HG02571 (cell line): Measurements from ENCODE around the gene KIF26A.

Experiments
- ATAC-seq: cut with Tn5 transposase; IDR thresholded peaks from one replicate; pipeline ENCODE4 v1.9.1; 2021; ENCODE audit warnings: mild to moderate bottlenecking, moderate library complexity; ENCODE audit not compliant: unreplicated experiment

KIF26A gene

GRCh38 chr14:104175041-104175440 is 36.7 kb downstream of the KIF26A start:
- no peak for ATAC-seq

DNA sequence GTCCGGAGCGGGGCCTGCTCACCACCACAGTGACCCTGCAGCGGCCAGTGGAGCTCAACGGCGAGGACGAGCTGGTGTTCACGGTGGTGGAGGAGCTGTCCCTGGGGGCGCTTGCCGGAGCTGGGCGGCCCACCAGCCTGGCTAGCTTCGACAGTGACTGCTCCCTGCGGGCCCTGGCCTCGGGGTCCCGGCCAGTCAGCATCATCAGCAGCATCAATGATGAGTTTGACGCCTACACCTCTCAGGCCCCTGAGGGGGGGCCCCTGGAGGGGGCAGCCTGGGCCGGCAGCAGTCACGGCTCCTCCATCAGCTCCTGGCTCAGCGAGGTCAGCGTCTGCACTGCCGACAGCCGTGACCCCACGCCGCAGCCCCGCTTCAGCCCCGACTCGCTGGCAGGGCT is 37.4 kb downstream of the KIF26A start:
- no peak for ATAC-seq

- no peak for ATAC-seq
These were observed 38.2 kb downstream of the KIF26A start for GRCh38 chr14:104176611-104177010.

DNA sequence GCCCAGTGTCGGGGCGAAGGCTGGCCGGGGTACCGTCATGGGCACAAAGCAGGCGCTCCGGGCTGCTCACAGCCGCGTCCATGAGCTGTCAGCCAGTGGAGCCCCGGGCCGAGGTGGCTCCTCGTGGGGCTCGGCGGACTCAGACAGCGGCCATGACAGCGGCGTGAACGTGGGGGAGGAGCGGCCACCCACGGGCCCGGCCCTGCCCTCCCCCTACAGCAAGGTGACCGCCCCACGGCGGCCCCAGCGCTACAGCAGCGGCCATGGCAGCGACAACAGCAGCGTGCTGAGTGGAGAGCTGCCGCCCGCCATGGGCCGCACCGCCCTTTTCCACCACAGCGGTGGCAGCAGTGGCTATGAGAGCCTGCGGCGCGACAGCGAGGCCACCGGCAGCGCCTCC is 39.0 kb downstream of the KIF26A start:
- ATAC-seq = no peak

DNA sequence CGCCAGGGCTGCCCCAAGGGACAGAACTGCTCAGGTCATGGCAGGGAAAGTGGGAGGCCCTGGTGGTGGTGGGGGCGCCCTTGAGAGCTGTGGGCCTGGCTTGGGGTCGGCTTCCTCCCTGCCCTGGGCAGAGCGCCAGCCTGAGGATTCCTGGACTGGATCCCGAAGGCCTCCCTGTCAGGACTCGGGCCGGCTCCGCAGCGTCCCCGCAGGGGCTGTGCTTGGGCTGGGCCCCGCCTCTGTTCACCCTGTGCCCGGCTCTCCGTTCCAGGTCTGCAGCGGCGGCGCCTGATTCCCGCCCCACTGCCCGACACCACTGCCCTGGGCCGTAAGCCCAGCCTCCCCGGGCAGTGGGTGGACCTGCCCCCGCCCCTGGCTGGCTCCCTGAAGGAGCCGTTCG is 39.9 kb downstream of the KIF26A start:
- no peak for ATAC-seq

GRCh38 chr14:104179126-104179525 is 40.7 kb downstream of the KIF26A start:
- ATAC-seq = no peak

DNA sequence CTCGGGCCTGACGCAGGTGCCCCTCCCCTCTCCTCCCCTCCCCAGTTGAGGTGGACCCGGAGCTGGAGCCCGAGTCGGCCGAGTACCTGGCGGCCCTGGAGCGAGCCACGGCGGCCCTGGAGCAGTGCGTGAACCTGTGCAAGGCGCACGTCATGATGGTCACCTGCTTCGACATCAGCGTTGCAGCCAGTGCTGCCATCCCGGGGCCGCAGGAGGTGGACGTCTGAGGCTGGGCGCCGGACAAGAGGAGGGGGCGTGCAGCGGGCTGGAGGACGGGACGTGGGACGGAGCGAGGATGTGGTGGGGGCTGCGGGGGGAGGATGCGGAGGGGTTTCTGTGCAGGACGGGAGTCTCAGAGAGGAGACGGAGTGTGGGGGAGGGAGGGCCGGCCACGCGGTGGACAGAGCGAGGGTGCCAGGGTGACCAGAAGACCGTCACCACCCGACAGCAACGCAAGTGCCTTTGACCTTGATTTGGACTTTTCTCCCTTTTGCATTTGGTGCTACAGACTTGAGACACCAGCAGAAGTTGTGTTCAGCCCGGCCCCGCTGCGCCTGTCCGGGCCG is 41.3 kb downstream of the KIF26A start:
- no peak for ATAC-seq

DNA sequence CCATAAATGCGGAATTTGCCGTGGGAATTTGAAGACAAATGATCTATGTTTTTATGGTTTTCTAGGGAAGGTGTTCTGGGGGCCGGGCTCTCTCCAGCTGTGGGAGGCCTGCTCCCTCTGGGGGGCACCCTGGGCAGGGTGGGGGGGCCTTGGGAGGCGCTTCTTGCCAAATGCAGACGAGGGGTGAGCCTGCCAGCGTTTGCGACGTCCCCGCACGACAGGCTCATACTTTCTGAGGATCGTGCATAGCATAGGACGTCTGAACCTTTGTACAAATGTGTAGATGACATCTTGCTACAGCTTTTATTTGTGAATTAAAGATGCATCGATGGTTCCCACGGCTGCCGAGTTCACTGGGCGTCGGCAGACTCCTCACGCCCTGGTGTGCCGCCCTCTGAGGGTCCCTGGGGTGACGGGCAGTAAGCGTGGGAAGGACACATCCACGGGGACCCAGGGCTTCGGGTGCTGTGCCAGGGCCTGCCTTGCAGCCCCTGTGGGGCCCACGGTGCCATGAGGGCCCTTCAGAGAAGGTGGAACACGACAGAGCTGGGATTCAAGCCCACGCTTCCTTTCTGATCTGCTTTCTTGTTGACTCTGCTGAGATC is 42.3 kb downstream of the KIF26A start:
- no peak for ATAC-seq

DNA sequence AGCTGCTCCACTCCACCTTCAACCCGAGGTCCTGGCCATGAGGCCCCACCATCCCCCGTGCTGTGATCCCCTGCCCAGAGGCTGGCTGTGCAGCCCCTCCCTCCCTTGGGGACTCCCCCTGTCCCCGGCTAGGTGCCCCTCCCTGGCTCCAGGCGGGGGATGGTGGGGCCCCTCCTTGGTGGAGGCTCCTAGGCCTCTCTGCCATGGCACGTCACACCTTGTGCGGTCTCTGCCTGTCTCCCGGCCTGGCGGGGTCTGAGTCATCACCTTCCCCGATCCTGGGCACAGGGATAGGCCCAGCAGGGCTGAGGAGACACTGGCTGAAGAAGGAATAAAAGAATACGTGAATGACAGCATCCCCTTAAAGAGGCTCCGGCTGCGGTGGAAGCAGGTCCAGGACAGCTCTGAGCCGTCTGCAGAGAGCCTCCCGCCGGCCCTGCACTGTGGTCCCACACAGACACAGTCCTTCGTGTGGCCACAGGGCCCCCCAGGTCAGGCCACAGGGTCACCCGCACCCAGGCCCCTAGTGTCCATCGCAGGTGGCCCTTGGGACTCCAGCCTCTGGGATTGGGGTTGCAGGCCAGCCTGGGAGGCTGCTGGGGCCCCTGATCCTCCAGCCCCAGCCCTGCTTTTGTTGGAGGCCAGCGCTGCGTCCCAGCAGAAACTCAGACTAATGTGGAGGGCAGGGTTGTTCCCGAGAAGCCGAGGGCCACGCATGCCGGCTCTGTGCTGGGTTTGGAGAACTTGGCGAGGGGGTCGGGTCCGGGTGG is 43.6 kb downstream of the KIF26A start:
- ATAC-seq = no peak

DNA sequence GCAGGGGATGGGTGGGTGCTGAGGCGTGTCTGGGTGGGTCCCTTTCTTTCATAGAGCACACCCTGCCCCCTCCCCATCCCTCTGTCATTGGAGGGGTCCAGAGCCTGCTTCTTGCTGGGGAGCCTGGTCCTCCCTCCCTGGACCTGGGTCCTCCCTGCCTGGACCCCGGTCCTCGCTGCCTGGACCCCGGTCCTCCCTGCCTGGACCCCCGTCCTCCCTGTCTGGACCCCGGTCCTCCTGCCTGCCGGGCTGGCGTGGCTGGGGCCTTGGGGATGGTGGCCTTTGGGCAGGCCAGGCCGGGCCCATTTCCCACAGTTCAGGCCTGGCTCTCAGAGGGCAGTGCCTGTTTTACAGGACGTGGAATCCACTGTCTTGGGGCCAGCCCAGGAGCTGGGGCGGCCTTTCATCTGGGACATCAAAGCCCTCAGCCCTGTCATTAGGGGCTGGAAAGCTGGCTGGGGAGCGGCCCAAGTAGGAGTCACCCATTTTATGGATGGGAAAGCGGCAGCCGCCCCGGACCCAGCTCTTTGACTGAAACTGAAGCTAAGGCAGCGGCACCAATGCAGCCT is 44.6 kb downstream of the KIF26A start:
- no peak for ATAC-seq

- ATAC-seq = no peak
These were observed 45.4 kb downstream of the KIF26A start for GRCh38 chr14:104183796-104184195.

DNA sequence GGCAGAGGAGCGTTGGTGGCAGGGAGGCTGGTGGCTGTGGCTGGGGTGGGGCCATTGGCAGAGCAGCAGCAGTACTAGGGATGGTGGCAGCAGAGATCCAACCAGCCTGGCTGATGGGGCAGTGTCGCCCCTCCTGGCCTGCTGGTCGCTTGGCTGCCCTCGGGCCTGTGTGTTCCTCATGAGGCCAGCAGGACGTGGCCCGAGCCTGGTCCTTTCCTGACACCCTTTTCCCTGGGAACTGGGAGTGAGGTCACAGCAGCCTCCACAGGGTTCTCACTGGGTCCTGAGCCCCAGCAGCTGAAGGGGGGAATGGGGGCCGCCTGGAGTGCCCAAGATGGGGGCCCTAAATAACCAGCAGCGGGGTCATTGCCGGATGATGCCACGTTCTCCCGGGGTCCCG is 46.1 kb downstream of the KIF26A start:
- no peak for ATAC-seq

DNA sequence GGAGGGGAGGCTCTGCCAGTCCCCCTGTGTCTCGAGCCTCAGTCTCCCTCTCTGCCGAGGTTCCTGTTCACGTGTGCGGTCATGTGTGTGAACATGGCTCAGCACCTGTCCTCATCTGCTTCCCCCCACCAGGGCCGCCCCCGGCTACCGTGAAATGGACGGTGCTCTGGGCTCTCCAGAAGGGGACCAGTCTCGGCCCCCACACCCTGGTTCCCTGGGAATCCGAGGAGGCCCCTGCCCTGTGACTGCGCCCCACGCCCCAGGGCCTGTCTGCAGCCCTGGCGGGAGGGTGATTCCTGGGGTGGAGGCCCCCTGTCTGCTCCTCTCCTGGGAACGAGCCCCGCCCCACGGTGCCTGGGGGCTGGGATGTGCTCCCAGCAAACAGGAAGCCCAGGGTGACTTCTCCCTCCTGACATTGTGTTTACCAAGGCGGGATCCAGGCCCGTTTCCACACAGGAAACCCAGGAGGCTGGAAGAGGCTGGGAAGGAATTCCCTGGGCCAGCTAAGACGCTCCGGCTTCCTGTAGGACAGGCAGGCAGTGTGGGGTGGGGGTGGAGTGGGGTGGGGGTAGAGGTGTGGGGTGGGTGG is 46.6 kb downstream of the KIF26A start:
- no peak for ATAC-seq

GRCh38 chr14:104185916-104186495 is 47.6 kb downstream of the KIF26A start:
- no peak for ATAC-seq

GRCh38 chr14:104186575-104186974 is 48.2 kb downstream of the KIF26A start:
- ATAC-seq = no peak

DNA sequence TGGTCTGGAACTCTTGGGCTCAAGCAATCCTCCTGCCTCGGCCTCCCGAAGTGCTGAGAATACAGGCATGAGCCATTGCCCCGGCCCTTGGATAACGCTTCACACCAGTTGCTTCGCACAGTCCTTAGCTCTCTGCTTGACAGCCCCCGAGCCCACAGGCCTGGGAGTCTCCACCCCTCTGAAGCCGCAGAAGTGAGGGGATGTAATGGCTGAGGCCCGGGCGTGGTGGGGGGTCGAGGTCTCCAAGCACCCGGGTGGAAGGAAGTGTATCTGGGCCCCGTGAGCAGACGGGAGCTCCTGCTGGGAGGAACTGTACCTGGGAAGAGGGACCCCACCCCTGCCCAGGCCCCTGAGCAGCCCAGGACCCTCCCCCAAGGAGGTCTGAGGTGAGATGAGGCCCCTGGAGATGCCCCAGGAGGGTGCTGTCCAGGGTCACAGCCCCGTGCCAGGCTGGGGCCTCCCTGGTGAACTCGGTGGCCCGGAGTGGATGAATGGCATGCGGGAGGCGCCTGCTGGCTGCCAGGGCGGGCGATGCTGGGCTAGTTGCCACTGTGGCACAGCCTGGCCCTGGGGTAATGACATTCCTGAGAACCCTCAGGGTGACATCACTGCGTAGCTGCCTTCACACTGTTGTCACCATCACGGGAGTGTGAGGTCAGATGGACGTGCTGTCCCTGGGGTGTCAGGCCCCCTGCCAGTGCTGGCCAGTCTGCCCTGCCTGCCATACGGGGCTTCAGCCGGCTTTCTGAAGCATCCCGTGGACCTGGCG is 48.9 kb downstream of the KIF26A start:
- no peak for ATAC-seq

- no peak for ATAC-seq
These were observed 49.7 kb downstream of the KIF26A start for GRCh38 chr14:104187931-104188726.

GRCh38 chr14:104188727-104189400 is 50.5 kb downstream of the KIF26A start:
- ATAC-seq = no peak

GRCh38 chr14:104189629-104190335 is 51.4 kb downstream of the KIF26A start:
- no peak for ATAC-seq
